Lung (tissue), 12 donors: ENCODE results near the gene RABEP2. TPM values are rescaled to one million over a fixed set of nuclear protein-coding genes. Genes with fewer than 3 reads are reported as not detected.

ENCODE experiments used
- ATAC-seq: fragments of 200-7000 bp; cut with Tn5 transposase; one replicate; pipeline ENCODE4 v1.9.1; 2020; ENCODE audit warnings: moderate number of reproducible peaks; ENCODE audit not compliant: insufficient read depth, low FRiP score
- DNase-seq, 3 donors: peaks; one replicate each; pipeline ENCODE4 v3.0.0-alpha.2; 2013 to 2017
- H3K27ac ChIP-seq, 2 donors: one replicate each; pipeline ENCODE4 v1.5.1; 2013; ENCODE audit warnings: mild to moderate bottlenecking in 2 of 2, moderate library complexity in 2 of 2, control low read depth in 1 of 2, inconsistent platforms in 1 of 2, low read depth in 1 of 2, low read length in 1 of 2
- H3K27me3 ChIP-seq, 3 donors: one replicate each; pipeline ENCODE4 v1.5.1; 2013; ENCODE audit warnings: low read length in 2 of 3; ENCODE audit not compliant: control insufficient read depth in 3 of 3, insufficient read depth in 3 of 3
- H3K36me3 ChIP-seq, 4 donors: one replicate each; pipeline ENCODE4 v1.5.1; 2013; ENCODE audit warnings: low read length in 4 of 4, mild to moderate bottlenecking in 1 of 4, moderate library complexity in 1 of 4; ENCODE audit not compliant: control insufficient read depth in 4 of 4, insufficient read depth in 4 of 4
- H3K4me1 ChIP-seq, 5 donors: one replicate each; pipeline ENCODE4 v1.5.1; 2013; ENCODE audit warnings: low read length in 5 of 5, mild to moderate bottlenecking in 2 of 5, moderate library complexity in 1 of 5; ENCODE audit not compliant: control insufficient read depth in 5 of 5, insufficient read depth in 5 of 5
- H3K4me3 ChIP-seq: one replicate; pipeline ENCODE4 v1.5.1; 2013; ENCODE audit warnings: mild to moderate bottlenecking, control low read depth, moderate library complexity
- H3K9ac ChIP-seq, 2 donors: one replicate each; pipeline ENCODE4 v1.5.1; 2013; ENCODE audit warnings: low read length in 2 of 2, control low read depth in 1 of 2; ENCODE audit not compliant: insufficient read depth in 1 of 2
- H3K9me3 ChIP-seq, 4 donors: one replicate each; pipeline ENCODE4 v1.5.1; 2013; ENCODE audit warnings: low read length in 3 of 4, mild to moderate bottlenecking in 1 of 4, moderate library complexity in 1 of 4; ENCODE audit not compliant: control insufficient read depth in 4 of 4, insufficient read depth in 3 of 4
- WGBS, 2 donors: extraction: QIAGEN DNeasy Blood & Tissue Kit; methylation state at CpG; one replicate each; pipeline ENCODE4 v1.1.7; 2013; 5-methylcytosine and 5-hydroxymethylcytosine counted together
- polyA plus RNA-seq, 2 donors: library from polyadenylated mRNA; stranded (reverse); fragments of 200-250 nt; gene quantifications; one replicate each; pipeline ENCODE4 v1.2.1, GENCODE V29; 2013
- total RNA-seq, 2 donors: library from RNA; depleted of rRNA in 1 of 2; stranded (reverse); fragments of >200 nt in 1 of 2; gene quantifications; one replicate each; pipeline ENCODE4 v1.2.1, GENCODE V29; 2014 to 2021
- TF ChIP-seq, protein P1 (sequence below): IDR thresholded peaks from 2 replicates; pipeline ENCODE4 v1.5.1; 2012; ENCODE audit warnings: mild to moderate bottlenecking; ENCODE audit errors: control extremely low read depth, extremely low read depth
- donor health status: control.
- donor health status: control.
- donor health status: Bipolar disorder and iron deficiency.
- donor health status: healthy.
- donor health status: DM: yes; HTN: yes; CAD: no.

RABEP2 gene
- total and polyA plus RNA-seq, 4 donors, result 20.0 to 34.9 (median 28.8) TPM

DNA sequence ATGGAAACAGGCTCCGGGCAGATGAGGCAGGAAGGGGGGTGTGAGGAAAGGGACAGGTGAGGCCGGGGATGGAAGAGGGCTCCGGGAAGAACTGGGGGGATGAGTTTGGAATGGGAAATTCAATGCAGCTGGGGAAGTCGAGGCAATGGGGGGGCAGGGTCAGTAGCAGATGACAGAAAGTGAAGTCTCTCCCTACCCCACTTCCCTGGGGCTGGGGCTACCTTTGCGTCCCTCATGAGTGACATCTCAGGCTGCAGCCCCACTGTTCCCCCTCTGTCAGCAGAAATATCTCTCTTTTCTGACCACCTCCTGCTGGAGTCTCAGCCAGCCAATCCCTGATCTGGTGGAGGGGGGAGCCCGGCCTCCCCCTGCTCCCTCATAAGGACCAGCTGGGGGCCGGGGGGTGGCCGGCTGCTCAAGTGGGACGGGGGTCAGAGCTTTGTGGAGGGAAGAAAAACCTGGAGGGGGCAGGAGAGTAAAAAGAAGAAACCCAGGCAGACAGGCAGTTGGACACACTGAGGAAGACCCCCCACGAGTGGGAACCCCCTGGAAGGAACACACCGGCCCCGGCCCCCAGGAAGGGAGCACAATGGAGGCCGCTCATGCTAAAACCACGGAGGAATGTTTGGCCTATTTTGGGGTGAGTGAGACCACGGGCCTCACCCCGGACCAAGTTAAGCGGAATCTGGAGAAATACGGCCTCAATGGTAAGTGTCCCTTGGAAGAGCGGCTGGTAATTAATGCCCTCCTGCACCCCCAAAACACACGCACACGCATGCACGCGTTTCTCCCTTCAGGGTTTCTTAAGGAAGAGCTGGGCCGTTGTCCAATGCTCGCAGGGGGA, 46.7 kb downstream of the RABEP2 start, which contains the start of gene ATP2A1:
Gene ATP2A1 (plus strand): TSS at position 406 of the 844 bp plus-strand sequence. CDS start 184 bp downstream, at position 590.
- TF ChIP-seq, protein P1, sequence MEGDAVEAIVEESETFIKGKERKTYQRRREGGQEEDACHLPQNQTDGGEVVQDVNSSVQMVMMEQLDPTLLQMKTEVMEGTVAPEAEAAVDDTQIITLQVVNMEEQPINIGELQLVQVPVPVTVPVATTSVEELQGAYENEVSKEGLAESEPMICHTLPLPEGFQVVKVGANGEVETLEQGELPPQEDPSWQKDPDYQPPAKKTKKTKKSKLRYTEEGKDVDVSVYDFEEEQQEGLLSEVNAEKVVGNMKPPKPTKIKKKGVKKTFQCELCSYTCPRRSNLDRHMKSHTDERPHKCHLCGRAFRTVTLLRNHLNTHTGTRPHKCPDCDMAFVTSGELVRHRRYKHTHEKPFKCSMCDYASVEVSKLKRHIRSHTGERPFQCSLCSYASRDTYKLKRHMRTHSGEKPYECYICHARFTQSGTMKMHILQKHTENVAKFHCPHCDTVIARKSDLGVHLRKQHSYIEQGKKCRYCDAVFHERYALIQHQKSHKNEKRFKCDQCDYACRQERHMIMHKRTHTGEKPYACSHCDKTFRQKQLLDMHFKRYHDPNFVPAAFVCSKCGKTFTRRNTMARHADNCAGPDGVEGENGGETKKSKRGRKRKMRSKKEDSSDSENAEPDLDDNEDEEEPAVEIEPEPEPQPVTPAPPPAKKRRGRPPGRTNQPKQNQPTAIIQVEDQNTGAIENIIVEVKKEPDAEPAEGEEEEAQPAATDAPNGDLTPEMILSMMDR, result no peak
- 73 to 81% methylated on average over 24 to 25 of the region's 25 CpGs for WGBS, 2 donors
- peaks cover 0 to 24% (median 6%) of the 10 kb centered on the region in 5 donors for H3K4me1 ChIP-seq
- H3K27me3 ChIP-seq, result peaks cover 0 to 5% (median 0%) of the 10 kb centered on the region in 3 donors
- DNase-seq (no peak), ATAC-seq (no peak)
- peak within 1 kb of the TSS in 1 of 2 donors; percentile 39 for H3K9ac ChIP-seq
- H3K9me3 ChIP-seq, result no peaks in the 10 kb centered on the region
- H3K36me3 ChIP-seq, result peaks cover 0 to 8% (median 4%) of the 10 kb centered on the region in 4 donors
- peak within 1 kb of the TSS; percentile 57 for H3K4me3 ChIP-seq
- H3K27ac ChIP-seq, result no peak within 1 kb of the TSS

DNA sequence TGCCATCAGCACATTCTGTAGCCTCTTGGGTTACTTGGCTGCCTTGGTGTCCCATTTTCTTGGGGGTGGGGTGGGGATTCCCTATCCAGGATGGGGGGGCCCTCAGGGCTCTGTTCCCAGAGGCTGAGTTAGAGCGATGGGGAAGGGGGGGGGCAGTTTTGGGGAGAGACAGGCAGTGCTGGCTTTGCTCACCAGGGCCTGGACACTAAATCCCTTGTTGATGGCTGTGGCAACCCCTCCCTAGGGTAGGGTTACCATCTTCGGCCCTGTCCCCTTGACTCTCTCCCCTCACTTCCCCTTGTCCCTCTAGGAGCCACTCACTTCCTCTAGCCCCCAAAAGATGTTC, 47.4 kb downstream of the RABEP2 start:
- Histone ChIP-seq H3K27ac (no peak overlapping the region), H3K27me3 (peaks cover 0 to 5% (median 0%) of the 10 kb centered on the region in 3 donors), H3K9ac (no peak overlapping the region), H3K4me1 (peaks cover 0 to 24% (median 6%) of the 10 kb centered on the region in 5 donors), H3K9me3 (no peaks in the 10 kb centered on the region), H3K36me3 (peaks cover under 1 to 14% (median 9%) of the 10 kb centered on the region in 4 donors), H3K4me3 (no peak overlapping the region)
- TF ChIP-seq, protein P1, result no peak
- ATAC-seq (no peak), DNase-seq (no peak)
- WGBS, 2 donors, result 73 to 74% methylated on average over 2 of the region's 2 CpGs

DNA sequence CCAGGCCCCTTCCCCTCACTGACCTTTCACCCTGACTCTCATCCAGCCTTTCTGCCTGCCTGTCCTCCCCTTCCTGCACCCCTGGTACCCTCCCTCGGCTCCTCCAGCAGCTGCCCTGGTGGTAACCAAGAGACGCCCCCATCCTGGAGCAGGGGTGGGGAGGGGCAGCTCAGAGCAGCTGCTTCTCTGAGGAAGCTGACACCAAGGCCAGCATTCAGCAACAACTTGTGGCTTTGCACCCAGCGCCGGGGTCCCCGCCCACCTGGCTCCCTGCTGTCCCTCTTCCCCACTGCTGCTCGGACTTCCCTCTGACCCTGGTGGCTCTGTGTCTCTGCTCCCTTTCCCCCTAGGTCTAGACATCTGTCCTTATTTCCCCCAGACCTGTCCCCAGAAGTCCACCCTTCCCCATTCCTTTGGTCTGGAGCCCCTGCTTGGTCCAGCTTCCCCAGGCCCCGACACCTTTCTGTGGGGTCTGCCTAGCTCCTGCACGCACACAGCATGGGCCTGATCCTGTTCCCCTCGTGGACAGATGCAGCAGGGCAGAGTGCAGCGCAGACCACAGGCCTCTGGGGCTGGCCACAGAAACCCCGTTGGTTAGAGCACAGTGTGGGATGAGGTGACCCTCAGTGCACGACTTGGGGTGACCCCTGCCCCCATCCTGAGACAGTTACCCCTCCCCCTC, 47.9 kb downstream of the RABEP2 start:
- ATAC-seq, result no peak
- Histone ChIP-seq H3K36me3 (peaks cover 4 to 19% (median 9%) of the 10 kb centered on the region in 4 donors), H3K9ac (no peak overlapping the region), H3K27me3 (peaks cover 0 to 5% (median 0%) of the 10 kb centered on the region in 3 donors), H3K4me3 (no peak overlapping the region), H3K4me1 (peaks cover 0 to 24% (median 6%) of the 10 kb centered on the region in 5 donors), H3K27ac (no peak overlapping the region), H3K9me3 (no peaks in the 10 kb centered on the region)
- TF ChIP-seq, protein P1, result no peak
- no peak for DNase-seq
- WGBS, 2 donors, result 48 to 53% methylated on average over 12 of the region's 12 CpGs
